ENCODE results near the gene MUC7. TPM values are rescaled to one million over a fixed set of nuclear protein-coding genes. Genes with fewer than 3 reads are reported as not detected.

MUC7 gene
- total RNA-seq, 1 experiment from 2014 or later = not detected

- no peak for DNase-seq
Observed at GRCh38 chr4:70531981-70532380, 60.0 kb downstream of the MUC7 start.

More at GRCh38 chr4:70531981-70532380, 60.0 kb downstream of the MUC7 start:
- intact Hi-C loops (cut with micrococcal nuclease; ENCODE audit: unreplicated experiment) = no loop called here
- Histone ChIP-seq H3K4me3 (ENCODE audit: low read depth, low read length) (no peak overlapping the region), H3K4me1 (no peaks in the 10 kb centered on the region), H3K36me3 (ENCODE audit: control insufficient read depth, insufficient read depth, low read length) (no peaks in the 10 kb centered on the region), H3K9me3 (no peaks in the 10 kb centered on the region), H3K27me3 (replicated peaks; ENCODE audit: control insufficient read depth, insufficient read depth, low read length) (no peaks in the 10 kb centered on the region)
- CTCF ChIA-PET = no interaction called here
- H3K4me1 Mint-ChIP-seq (ENCODE audit: low read depth, unreplicated experiment) = no peaks in the 10 kb centered on the region
- no peak overlapping the region for H3K4me3 Mint-ChIP-seq (ENCODE audit: unreplicated experiment)
- H3K27me3 Mint-ChIP-seq (ENCODE audit: insufficient read depth, unreplicated experiment) = no peaks in the 10 kb centered on the region
- no peak overlapping the region for H3K27ac Mint-ChIP-seq (ENCODE audit: unreplicated experiment)
- no peaks in the 10 kb centered on the region for H3K9me3 Mint-ChIP-seq (ENCODE audit: unreplicated experiment)
- no peaks in the 10 kb centered on the region for H3K36me3 Mint-ChIP-seq (ENCODE audit: insufficient read depth, unreplicated experiment)
- TF ChIP-seq CTCF (IDR thresholded peaks at IDR 0.05; ENCODE audit: insufficient read depth in 1 of 2, low read depth in 1 of 2, low read length in 1 of 2, severe bottlenecking in 1 of 2, unreplicated experiment in 1 of 2) = peak in 1 of 2 experiments; percentile 4
- POLR2A ChIA-PET = no interaction called here
- BruUV-seq (replicated peaks) = no TSS peak

Other genes starting within 250 kb of the MUC7 start
- gene FDCSP, start 246.1 kb upstream of the MUC7 start, total RNA-seq (2022) = not detected in 2 replicates
- not detected in 2 replicates for gene CSN3, start 229.6 kb upstream of the MUC7 start, total RNA-seq (2022)
- not detected in 2 replicates for gene CABS1, start 137.2 kb upstream of the MUC7 start, total RNA-seq (2022)
- not detected in 2 replicates for gene SMR3A, start 111.4 kb upstream of the MUC7 start, total RNA-seq (2022)
- not detected in 2 replicates for gene SMR3B, start 89.1 kb upstream of the MUC7 start, total RNA-seq (2022)
- gene OPRPN, start 74.3 kb upstream of the MUC7 start, total RNA-seq (2022) = not detected in 2 replicates
- not detected in 2 replicates for gene AMTN, start 46.4 kb downstream of the MUC7 start, total RNA-seq (2022)
- gene AMBN, start 120.1 kb downstream of the MUC7 start, total RNA-seq (2022) = 0.27 TPM in 1 of 2 replicates, not detected in the other
- gene ENAM, start 156.5 kb downstream of the MUC7 start, total RNA-seq (2022) = not detected in 2 replicates
- not detected in 2 replicates for gene JCHAIN, start 194.3 kb downstream of the MUC7 start, total RNA-seq (2022)
- 28.2 and 31.4 TPM in 2 replicates for gene UTP3, start 216.3 kb downstream of the MUC7 start, total RNA-seq (2022)
- gene RUFY3, start 249.8 kb downstream of the MUC7 start, total RNA-seq (2022) = 36.6 and 45.0 TPM in 2 replicates

Data from Caco-2 (cell line).